Esophagus squamous epithelium (tissue), 4 donors: Measurements from ENCODE around the gene JAM3.

Source experiments
- POLR2A ChIP-seq, 4 donors: fragments of 450-650 bp; IDR thresholded peaks; one replicate each; pipeline ENCODE4 v1.6.1; 2017; ENCODE audit warnings: antibody characterized with exemption in 4 of 4, mild to moderate bottlenecking in 4 of 4, moderate library complexity in 3 of 4
- TF ChIP-seq, protein P1 (sequence below), 6 experiments: fragments of 450-650 bp in 4 of 6; fragments of 200-600 bp in 2 of 6; sonication (generic) in 2 of 6; IDR thresholded peaks; one replicate each; pipeline ENCODE4 v1.5.1; 2016 to 2019; ENCODE audit warnings: antibody characterized with exemption in 6 of 6, mild to moderate bottlenecking in 4 of 6, moderate library complexity in 4 of 6

DNA sequence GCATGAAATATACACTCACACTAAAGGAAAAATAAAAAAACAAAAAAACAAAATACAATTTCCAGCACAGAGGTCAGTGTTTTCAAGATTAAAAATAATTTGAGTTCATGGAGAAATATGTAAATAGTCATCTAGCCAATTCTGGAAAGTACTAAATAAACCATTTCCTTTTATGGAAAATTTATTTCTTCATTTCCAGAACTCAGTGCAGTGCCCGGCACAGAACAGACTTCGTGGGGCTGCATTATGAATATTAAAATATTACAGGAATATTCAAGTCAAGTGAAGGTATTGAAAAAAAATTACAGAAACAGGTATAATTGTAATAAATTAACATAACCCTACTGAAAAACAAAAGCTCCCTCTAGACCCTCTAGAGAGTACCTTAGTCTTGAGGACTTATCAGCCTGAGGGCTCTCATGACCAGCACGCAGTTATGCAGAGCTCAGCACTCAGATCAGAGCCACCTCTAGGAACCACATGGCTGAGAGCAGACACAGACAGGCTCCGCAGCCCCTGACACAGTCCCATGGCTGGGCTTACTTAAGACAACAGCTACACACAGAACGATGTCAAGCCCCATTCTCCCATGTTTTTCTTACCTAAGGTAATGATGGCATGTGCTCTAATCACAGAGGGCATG is 109.3 kb downstream of the JAM3 start:
- TF ChIP-seq, protein P1, sequence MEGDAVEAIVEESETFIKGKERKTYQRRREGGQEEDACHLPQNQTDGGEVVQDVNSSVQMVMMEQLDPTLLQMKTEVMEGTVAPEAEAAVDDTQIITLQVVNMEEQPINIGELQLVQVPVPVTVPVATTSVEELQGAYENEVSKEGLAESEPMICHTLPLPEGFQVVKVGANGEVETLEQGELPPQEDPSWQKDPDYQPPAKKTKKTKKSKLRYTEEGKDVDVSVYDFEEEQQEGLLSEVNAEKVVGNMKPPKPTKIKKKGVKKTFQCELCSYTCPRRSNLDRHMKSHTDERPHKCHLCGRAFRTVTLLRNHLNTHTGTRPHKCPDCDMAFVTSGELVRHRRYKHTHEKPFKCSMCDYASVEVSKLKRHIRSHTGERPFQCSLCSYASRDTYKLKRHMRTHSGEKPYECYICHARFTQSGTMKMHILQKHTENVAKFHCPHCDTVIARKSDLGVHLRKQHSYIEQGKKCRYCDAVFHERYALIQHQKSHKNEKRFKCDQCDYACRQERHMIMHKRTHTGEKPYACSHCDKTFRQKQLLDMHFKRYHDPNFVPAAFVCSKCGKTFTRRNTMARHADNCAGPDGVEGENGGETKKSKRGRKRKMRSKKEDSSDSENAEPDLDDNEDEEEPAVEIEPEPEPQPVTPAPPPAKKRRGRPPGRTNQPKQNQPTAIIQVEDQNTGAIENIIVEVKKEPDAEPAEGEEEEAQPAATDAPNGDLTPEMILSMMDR (IDR thresholded peaks at IDR 0.05) = no peak
- no peak for TF ChIP-seq POLR2A (IDR thresholded peaks at IDR 0.05)
